Activated T-cell treated with anti-CD3 and anti-CD28 coated beads, Interleukin-2, amount 50 U/mL, for 72 hours (primary cell): ENCODE data around the gene COX11. TPM values are rescaled to one million over a fixed set of nuclear protein-coding genes. Genes with fewer than 3 reads are reported as not detected.

Experiments used
- ATAC-seq, 2 donors: fragments of 150-1000 bp; cut with Tn5 transposase; replicated peaks in 1 of 2; 2 replicates each; pipeline ENCODE4 v1.10.0; 2021; ENCODE audit warnings: moderate library complexity in 2 of 2, mild to moderate bottlenecking in 1 of 2
- DNase-seq, 2 donors: peaks; one replicate each; pipeline ENCODE4 v3.0.0; 2021 to 2022; ENCODE audit warnings: mixed read lengths in 1 of 2
- H3K27ac Mint-ChIP-seq: one replicate; pipeline ENCODE4 v1.8.0; 2022; ENCODE audit warnings: mild to moderate bottlenecking, moderate library complexity, mixed read lengths
- H3K27me3 Mint-ChIP-seq: one replicate; pipeline ENCODE4 v1.8.0; 2022; ENCODE audit warnings: low read depth, mixed read lengths
- H3K36me3 Mint-ChIP-seq, 2 donors: one replicate each; pipeline ENCODE4 v1.8.0; 2022; ENCODE audit warnings: mixed read lengths in 2 of 2, mild to moderate bottlenecking in 1 of 2; ENCODE audit not compliant: insufficient read depth in 2 of 2
- H3K4me1 Mint-ChIP-seq: one replicate; pipeline ENCODE4 v1.8.0; 2022; ENCODE audit warnings: low read depth, mixed read lengths
- H3K4me3 Mint-ChIP-seq, 2 donors: one replicate each; pipeline ENCODE4 v1.8.0; 2022; ENCODE audit warnings: mild to moderate bottlenecking in 2 of 2, mixed read lengths in 2 of 2, moderate library complexity in 2 of 2
- H3K9me3 Mint-ChIP-seq, 2 donors: one replicate each; pipeline ENCODE4 v1.8.0; 2022; ENCODE audit warnings: mixed read lengths in 2 of 2
- total RNA-seq, 2 donors: library from RNA; stranded (reverse); gene quantifications; one replicate each; pipeline ENCODE4 v1.2.3, GENCODE V29; 2022

Gene COX11
- total RNA-seq, 2 donors from 2014 or later, result 52.1 to 52.7 TPM

DNA sequence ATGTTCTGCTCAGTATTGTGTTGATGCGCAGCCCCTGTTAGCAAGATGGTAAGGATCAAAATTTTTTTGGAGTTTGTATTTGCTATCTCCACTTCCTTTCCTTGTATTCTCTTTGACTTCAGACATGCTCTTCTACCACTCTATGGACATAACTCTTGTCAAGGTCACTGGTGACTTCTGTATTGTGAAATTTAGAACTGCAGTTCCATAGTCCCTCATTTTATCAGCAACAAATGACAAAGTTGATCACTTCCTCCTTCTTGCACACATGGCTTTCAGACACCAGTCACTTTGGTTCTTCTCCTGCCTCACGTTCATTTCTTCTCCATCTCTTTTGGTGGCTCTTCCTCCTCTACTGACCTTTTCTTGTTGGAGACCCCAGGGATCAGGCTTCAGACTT, 21.1 kb downstream of the COX11 start:
- peaks cover 21% of the 10 kb centered on the region for H3K27me3 Mint-ChIP-seq
- ATAC-seq (no peak), DNase-seq (no peak)
- H3K9me3 Mint-ChIP-seq, result no peaks in the 10 kb centered on the region
- no peak overlapping the region for H3K4me3 Mint-ChIP-seq
- no peaks in the 10 kb centered on the region for H3K36me3 Mint-ChIP-seq
- no peak overlapping the region for H3K27ac Mint-ChIP-seq
- H3K4me1 Mint-ChIP-seq, result peaks cover 5% of the 10 kb centered on the region

DNA sequence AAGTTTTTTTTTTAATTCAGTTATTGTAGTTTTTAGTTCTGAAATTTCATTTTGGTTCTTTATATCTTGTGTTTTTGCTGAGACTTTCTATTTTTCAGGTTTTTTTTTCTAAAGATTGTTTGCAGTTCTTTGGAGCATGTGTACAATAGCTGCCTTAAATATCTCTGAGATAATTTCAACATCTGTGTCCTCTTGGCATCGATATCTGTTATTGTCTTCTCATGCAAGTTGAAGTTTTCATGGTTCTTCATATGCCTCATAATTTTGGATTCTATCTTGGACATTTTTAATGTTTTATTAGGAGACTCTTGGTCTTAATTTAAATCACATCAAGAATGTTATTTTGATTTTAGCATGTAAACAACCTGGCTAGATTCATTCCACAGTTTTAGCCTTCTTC, 22.8 kb downstream of the COX11 start:
- DNase-seq, result no peak
- Mint-ChIP-seq H3K27me3 (peaks cover 21% of the 10 kb centered on the region), H3K4me1 (peaks cover 5% of the 10 kb centered on the region), H3K36me3 (no peaks in the 10 kb centered on the region), H3K27ac (no peak overlapping the region), H3K9me3 (no peaks in the 10 kb centered on the region), H3K4me3 (no peak overlapping the region)
- ATAC-seq, result no peak

DNA sequence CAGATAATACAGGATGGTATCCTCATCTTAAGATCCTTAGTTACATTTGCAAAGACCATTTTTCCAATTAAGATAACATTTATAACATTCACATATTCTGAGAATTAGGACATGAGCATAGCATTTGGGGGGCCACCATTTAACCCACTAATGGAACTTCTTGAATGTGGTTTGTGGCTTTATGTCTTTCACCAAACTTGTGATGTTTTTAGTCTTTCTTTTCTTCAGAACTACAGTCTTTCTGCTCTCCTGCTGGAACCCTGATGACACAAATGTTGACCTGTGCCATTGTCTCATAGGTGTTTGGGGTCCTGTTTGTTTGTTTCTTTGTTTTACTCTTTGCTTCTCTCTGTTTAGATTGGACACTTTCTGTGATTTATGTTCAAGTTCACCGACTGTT, 23.2 kb downstream of the COX11 start:
- no peak for DNase-seq
- H3K36me3 Mint-ChIP-seq, result no peaks in the 10 kb centered on the region
- no peaks in the 10 kb centered on the region for H3K9me3 Mint-ChIP-seq
- H3K4me3 Mint-ChIP-seq, result no peak overlapping the region
- ATAC-seq, result no peak
- peaks cover 21% of the 10 kb centered on the region for H3K27me3 Mint-ChIP-seq
- no peak overlapping the region for H3K27ac Mint-ChIP-seq
- peaks cover 5% of the 10 kb centered on the region for H3K4me1 Mint-ChIP-seq

DNA sequence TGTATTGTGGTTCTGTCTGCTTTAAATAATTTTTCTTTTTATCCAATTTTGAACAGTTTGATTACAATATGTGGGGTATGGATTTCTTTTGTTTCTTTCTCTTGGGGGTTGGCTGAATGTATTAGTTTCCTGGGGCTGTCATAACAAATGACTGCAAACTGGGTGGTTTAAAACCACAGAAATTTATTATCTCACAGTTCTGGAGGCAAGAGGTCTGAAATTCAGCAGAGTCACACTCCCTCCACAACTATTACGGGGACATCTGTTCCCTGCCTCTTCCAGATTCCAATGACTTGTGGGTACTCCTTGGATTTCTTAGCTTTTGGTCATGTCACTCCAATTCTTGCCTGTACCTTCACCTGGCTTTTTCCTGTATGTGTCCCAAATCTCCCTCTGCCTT, 23.7 kb downstream of the COX11 start:
- H3K4me3 Mint-ChIP-seq, result no peak overlapping the region
- DNase-seq (no peak), ATAC-seq (no peak)
- H3K4me1 Mint-ChIP-seq, result peaks cover 5% of the 10 kb centered on the region
- no peaks in the 10 kb centered on the region for H3K36me3 Mint-ChIP-seq
- peaks cover 21% of the 10 kb centered on the region for H3K27me3 Mint-ChIP-seq
- no peaks in the 10 kb centered on the region for H3K9me3 Mint-ChIP-seq
- no peak overlapping the region for H3K27ac Mint-ChIP-seq

DNA sequence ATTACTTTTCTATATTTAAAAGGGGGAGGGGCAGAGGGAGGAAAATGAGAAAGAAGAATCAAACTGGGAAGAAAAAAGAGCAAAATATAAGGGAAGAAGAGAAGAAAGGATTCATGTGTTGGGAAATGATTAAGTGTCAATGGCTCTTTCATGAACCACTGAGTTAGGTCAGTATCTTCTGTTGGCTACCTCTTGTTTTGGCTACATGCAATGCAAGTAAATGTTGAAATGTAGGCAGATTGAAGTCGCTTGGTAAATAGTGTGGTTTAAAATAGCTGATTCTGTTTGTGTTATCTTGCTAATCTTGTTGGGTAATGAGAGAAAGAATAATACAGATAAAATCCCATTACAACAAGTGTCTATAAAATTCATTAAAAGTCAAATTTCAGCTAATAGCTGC, 27.2 kb downstream of the COX11 start:
- Mint-ChIP-seq H3K4me3 (no peak overlapping the region), H3K9me3 (no peaks in the 10 kb centered on the region), H3K27me3 (peaks cover 8% of the 10 kb centered on the region), H3K27ac (no peak overlapping the region), H3K36me3 (no peaks in the 10 kb centered on the region), H3K4me1 (no peaks in the 10 kb centered on the region)
- ATAC-seq (no peak), DNase-seq (no peak)

DNA sequence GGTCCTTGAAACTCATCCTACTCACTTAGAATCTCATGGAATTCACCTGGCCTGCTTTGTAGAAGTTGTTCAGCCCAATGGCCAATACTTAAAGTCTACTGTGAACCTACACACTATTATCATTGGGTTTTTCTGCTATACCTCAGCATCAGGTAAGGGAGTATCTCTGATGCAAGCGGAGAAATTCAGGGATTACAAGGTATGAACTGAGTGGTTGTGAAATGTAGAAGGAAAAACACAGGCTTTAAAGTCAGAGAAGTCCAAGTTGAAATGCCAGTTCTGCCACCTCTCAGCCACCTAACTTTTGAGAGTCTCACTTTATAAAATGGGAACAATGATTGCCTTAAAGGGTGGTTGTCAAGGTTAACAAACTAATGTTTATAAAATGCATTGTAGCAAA, 31.0 kb downstream of the COX11 start:
- H3K4me1 Mint-ChIP-seq, result no peaks in the 10 kb centered on the region
- no peak overlapping the region for H3K4me3 Mint-ChIP-seq
- H3K9me3 Mint-ChIP-seq, result no peaks in the 10 kb centered on the region
- H3K27ac Mint-ChIP-seq, result no peak overlapping the region
- DNase-seq (no peak), ATAC-seq (no peak)
- no peaks in the 10 kb centered on the region for H3K36me3 Mint-ChIP-seq
- no peaks in the 10 kb centered on the region for H3K27me3 Mint-ChIP-seq

DNA sequence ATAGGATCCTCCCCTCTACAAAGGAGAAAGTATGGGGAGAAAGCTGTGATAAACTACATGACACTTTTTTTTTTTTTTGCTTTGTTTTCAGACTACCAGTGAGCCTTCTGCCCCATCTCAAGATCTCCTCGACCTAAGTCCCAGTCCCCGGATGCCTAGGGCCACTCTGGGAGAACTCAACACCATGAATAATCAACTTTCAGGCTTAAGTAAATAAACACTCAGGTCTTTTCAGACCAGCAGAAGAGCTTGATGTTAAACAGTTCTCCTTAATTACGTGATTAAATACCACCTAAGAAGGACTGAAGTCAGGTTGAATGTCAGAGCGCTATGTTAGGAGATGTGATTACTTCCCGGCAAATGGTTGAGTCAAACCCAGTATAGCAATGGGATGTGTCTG, 31.4 kb downstream of the COX11 start:
- H3K27me3 Mint-ChIP-seq, result no peaks in the 10 kb centered on the region
- no peaks in the 10 kb centered on the region for H3K9me3 Mint-ChIP-seq
- DNase-seq (no peak), ATAC-seq (no peak)
- H3K36me3 Mint-ChIP-seq, result no peaks in the 10 kb centered on the region
- no peak overlapping the region for H3K4me3 Mint-ChIP-seq
- no peaks in the 10 kb centered on the region for H3K4me1 Mint-ChIP-seq
- no peak overlapping the region for H3K27ac Mint-ChIP-seq

DNA sequence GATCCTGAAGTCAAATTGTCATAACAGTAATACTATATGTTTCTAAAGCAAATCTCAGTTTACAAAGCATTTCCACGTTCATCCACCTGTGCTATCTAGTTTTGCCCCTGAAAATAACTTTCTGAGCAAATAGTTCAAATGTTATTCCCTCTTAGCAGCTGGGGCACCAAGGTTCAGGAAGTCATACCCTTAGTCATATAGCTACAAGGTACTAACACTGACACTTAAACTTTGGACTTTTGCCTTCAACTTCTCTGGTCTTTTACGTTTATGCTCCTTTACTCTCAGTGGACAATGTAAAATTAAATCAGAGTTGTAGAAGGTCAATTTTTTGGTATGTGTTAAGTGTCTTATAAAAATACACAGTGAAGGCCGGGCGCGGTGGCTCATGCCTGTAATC, 33.0 kb downstream of the COX11 start:
- no peak overlapping the region for H3K27ac Mint-ChIP-seq

GRCh38 chr17:54933921-54934320, 34.5 kb downstream of the COX11 start:
- Mint-ChIP-seq H3K4me1 (no peaks in the 10 kb centered on the region), H3K27ac (no peak overlapping the region), H3K4me3 (no peak overlapping the region), H3K36me3 (no peaks in the 10 kb centered on the region), H3K9me3 (no peaks in the 10 kb centered on the region), H3K27me3 (no peaks in the 10 kb centered on the region)
- DNase-seq (no peak), ATAC-seq (no peak)

More for the DNA sequence above, 33.0 kb downstream of the COX11 start:
- Mint-ChIP-seq H3K4me1 (no peaks in the 10 kb centered on the region), H3K27me3 (no peaks in the 10 kb centered on the region), H3K9me3 (no peaks in the 10 kb centered on the region), H3K4me3 (no peak overlapping the region), H3K36me3 (no peaks in the 10 kb centered on the region)
- ATAC-seq (no peak), DNase-seq (no peak)

GRCh38 chr17:54932711-54933110, 35.7 kb downstream of the COX11 start:
- no peaks in the 10 kb centered on the region for H3K9me3 Mint-ChIP-seq
- H3K36me3 Mint-ChIP-seq, result no peaks in the 10 kb centered on the region
- H3K4me3 Mint-ChIP-seq, result no peak overlapping the region
- no peaks in the 10 kb centered on the region for H3K27me3 Mint-ChIP-seq
- H3K27ac Mint-ChIP-seq, result no peak overlapping the region
- DNase-seq (no peak), ATAC-seq (no peak)
- H3K4me1 Mint-ChIP-seq, result no peaks in the 10 kb centered on the region

DNA sequence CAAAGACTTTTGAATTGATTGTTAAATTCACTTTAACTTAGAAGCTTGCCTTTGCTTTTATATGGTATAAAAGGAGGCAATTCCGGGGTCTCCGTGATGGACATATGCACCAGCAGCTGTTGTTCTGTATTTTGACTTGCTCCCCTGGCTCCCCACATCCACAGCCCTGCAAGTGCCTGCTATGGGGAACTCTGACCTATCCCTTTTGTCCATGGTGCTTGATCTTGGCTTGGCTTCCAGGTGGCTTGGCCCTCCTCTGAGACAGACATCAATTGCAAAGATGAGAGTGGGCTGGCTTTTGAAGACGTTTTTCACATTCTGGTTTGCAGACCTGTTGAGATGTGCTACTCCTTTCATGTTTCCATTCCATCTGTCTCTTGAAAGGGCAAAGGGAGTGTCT, 40.9 kb downstream of the COX11 start:
- no peak overlapping the region for H3K4me3 Mint-ChIP-seq
- peaks cover 6% of the 10 kb centered on the region for H3K27me3 Mint-ChIP-seq
- H3K9me3 Mint-ChIP-seq, result no peaks in the 10 kb centered on the region
- H3K4me1 Mint-ChIP-seq, result no peaks in the 10 kb centered on the region
- H3K27ac Mint-ChIP-seq, result no peak overlapping the region
- H3K36me3 Mint-ChIP-seq, result no peaks in the 10 kb centered on the region
- DNase-seq (no peak), ATAC-seq (no peak)

GRCh38 chr17:54924405-54924804, 44.0 kb downstream of the COX11 start:
- Mint-ChIP-seq H3K4me3 (no peak overlapping the region), H3K9me3 (no peaks in the 10 kb centered on the region), H3K27me3 (peaks cover 6% of the 10 kb centered on the region), H3K27ac (no peak overlapping the region), H3K4me1 (no peaks in the 10 kb centered on the region), H3K36me3 (no peaks in the 10 kb centered on the region)
- ATAC-seq (no peak), DNase-seq (no peak)

DNA sequence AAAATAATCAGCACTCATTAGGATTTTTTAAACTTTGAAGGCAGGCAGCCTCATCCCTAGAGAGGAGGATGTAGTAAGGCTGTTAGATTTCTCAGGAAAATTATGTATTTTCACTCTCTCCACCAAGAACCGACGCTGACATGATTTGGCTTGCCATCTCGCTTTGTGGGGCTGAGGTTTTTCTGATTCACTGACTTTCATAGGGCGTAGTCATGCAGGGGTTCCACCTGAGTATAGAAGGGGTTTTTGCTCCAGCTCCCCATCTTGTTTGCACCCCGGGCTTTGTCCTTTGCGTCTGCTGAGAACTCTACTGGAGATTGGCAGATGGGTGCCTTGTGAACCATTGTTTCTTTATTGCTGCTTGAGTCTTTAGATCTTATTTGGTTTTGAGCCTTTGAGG, 47.6 kb downstream of the COX11 start:
- H3K4me3 Mint-ChIP-seq, result no peak overlapping the region
- no peak for DNase-seq
- ATAC-seq, result no peak
- peaks cover 6 to 10% of the 10 kb centered on the region in 2 donors for H3K36me3 Mint-ChIP-seq
- no peaks in the 10 kb centered on the region for H3K4me1 Mint-ChIP-seq
- peaks cover 2 to 9% of the 10 kb centered on the region in 2 donors for H3K9me3 Mint-ChIP-seq
- H3K27ac Mint-ChIP-seq, result no peak overlapping the region
- no peaks in the 10 kb centered on the region for H3K27me3 Mint-ChIP-seq

DNA sequence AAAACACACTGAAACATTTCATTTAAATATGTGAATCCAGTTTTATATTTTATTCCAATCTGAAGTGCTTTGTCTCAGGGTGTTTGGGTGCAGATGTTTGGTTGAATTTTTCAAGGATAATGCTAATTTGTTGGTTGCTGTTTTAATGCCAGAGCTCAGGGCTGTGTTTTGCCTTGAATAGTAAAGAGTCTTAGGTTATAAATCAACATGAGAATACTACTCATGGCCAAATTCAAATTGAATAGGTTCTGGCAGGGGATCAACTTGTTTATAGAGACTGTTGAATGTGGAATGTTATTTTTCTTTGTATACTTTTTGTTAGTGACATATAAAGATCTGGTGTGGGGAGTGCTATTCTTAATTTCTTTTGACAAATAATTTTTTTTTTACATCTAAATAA, 49.0 kb downstream of the COX11 start:
- no peaks in the 10 kb centered on the region for H3K4me1 Mint-ChIP-seq
- no peak for DNase-seq
- H3K4me3 Mint-ChIP-seq, result no peak overlapping the region
- no peak overlapping the region for H3K27ac Mint-ChIP-seq
- no peaks in the 10 kb centered on the region for H3K27me3 Mint-ChIP-seq
- peaks cover 6 to 10% of the 10 kb centered on the region in 2 donors for H3K36me3 Mint-ChIP-seq
- ATAC-seq, result no peak
- H3K9me3 Mint-ChIP-seq, result peaks cover 2 to 9% of the 10 kb centered on the region in 2 donors
